Activated naive CD4-positive, alpha-beta T cell treated with anti-CD3 and anti-CD28 coated beads for 36 hours (primary cell): Measurements from ENCODE around the gene ARHGDIB. TPM values are rescaled to one million over a fixed set of nuclear protein-coding genes. Genes with fewer than 3 reads are reported as not detected.

ENCODE experiments used
- CTCF ChIA-PET: fragments of 350-600 bp; sonication (Branson Sonifier 250); formaldehyde crosslinking; loops from one replicate; lab custom pipeline; 2021; ENCODE audit warnings: antibody characterized with exemption; lab: Charles Lee
- DNase-seq: peaks from one replicate; pipeline ENCODE4 v3.0.0-alpha.2; 2020
- H3K27ac Mint-ChIP-seq: one replicate; pipeline ENCODE4 v1.8.0; 2021; ENCODE audit warnings: mild to moderate bottlenecking, mixed read lengths
- H3K27me3 Mint-ChIP-seq: one replicate; pipeline ENCODE4 v1.8.0; 2021; ENCODE audit warnings: low read depth, mixed read lengths
- H3K36me3 Mint-ChIP-seq: one replicate; pipeline ENCODE4 v1.8.0; 2021; ENCODE audit warnings: low read depth, mixed read lengths
- H3K4me1 Mint-ChIP-seq: one replicate; pipeline ENCODE4 v1.8.0; 2021; ENCODE audit warnings: low read depth, mixed read lengths
- H3K4me3 Mint-ChIP-seq: one replicate; pipeline ENCODE4 v1.8.0; 2021; ENCODE audit warnings: mild to moderate bottlenecking, moderate library complexity, mixed read lengths
- H3K9me3 Mint-ChIP-seq: one replicate; pipeline ENCODE4 v1.8.0; 2021; ENCODE audit warnings: mixed read lengths
- intact Hi-C: fragments of 100-400 bp; cut with micrococcal nuclease; formaldehyde crosslinking; loops from one replicate; pipeline ENCODE4 v1.15.1; 2023
- total RNA-seq, 2 experiments: library from RNA; stranded (reverse); gene quantifications; one replicate each; pipeline ENCODE4 v1.2.3, GENCODE V29; 2021

Gene ARHGDIB
- total RNA-seq, 2 experiments from 2014 or later, result 663 to 730 TPM

DNA sequence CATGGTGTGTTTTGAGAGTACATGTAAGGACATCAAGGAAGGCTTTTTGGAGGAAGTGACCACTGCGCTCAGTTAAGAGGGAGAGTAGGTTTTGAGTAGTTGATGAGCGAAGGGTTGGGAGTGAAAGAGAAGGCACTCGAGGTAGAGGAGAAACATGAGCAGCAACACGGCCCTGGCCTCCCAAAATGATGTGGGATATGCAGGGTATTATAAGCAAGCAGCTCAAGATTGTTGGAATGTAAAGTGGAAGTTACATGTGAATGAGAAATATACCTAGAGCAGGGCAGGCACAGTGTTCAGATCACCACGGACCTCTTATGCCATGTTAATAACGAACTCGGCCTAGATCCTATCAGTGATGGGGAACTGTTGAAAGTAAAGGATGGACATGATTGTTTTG, 2.1 kb upstream of the ARHGDIB start:
- intact Hi-C loops, result loop anchor here (5.0 kb wide), 1 partner anchor 1766 kb away; the partner anchor contains the start of gene EMP1
- H3K36me3 Mint-ChIP-seq, result peaks cover 23% of the 10 kb centered on the region
- peaks cover 46% of the 10 kb centered on the region for H3K4me1 Mint-ChIP-seq
- CTCF ChIA-PET, result interaction anchor here (0.7 kb wide), 1 partner anchor 37 kb away, joined by 3 read pairs; no protein-coding TSS in a partner anchor
- peak overlapping the region; percentile 100 for H3K27ac Mint-ChIP-seq
- H3K4me3 Mint-ChIP-seq, result peak overlapping the region; percentile 19
- DNase-seq, result no peak
- H3K9me3 Mint-ChIP-seq, result no peaks in the 10 kb centered on the region
- no peaks in the 10 kb centered on the region for H3K27me3 Mint-ChIP-seq

DNA sequence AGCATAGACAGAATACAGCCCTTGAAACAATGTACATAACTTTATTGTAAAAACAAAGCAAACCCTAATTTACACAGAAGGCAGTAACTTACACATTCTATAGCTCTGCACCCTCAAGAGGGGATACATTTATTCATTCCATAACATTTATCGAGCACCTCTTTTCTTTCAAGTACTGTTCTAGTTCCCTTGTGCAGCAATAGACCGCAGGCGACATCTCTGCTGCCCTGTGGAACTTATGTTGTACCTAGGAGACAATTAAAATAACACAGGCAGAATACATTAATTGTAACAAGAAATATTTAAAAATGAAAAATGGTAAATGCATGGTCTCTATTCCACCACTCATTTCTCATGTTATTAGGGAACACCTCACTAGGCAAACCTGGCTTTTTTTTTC, 1.4 kb upstream of the ARHGDIB start:
- peak overlapping the region; percentile 65 for H3K4me3 Mint-ChIP-seq
- H3K27ac Mint-ChIP-seq, result peak overlapping the region; percentile 100
- peaks cover 30% of the 10 kb centered on the region for H3K36me3 Mint-ChIP-seq
- no peak for DNase-seq
- H3K4me1 Mint-ChIP-seq, result peaks cover 45% of the 10 kb centered on the region
- CTCF ChIA-PET, result interaction anchor here (0.6 to 0.7 kb wide), 2 partner anchors 32 to 36 kb away, joined by 3 read pairs; no protein-coding TSS in a partner anchor
- no peaks in the 10 kb centered on the region for H3K9me3 Mint-ChIP-seq
- H3K27me3 Mint-ChIP-seq, result no peaks in the 10 kb centered on the region
- intact Hi-C loops, result loop anchor here (5.0 kb wide), 1 partner anchor 1765 kb away; the partner anchor contains the start of gene EMP1

DNA sequence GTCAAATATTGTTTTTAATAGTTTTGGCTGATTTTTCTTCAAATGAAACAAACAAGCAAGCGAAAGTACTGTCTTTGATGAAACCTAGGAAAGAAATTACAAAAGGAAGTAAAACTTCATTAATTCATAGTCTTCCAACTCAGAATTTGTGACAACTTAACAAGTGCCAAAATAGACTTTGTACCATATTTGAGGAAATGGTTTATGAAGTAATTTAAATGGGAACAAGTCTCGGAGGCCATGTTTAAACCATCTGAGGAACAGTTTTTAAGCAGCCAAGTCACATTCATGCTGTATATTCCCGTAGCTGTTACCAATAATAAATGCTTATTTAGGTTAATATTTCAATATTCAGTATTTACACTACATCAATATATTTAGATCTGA, 745 bp upstream of the ARHGDIB start:
- H3K36me3 Mint-ChIP-seq, result peaks cover 34% of the 10 kb centered on the region
- CTCF ChIA-PET, result interaction anchor here (1.0 to 1.3 kb wide), 3 partner anchors 10 to 191 kb away, joined by 3 to 4 read pairs (median 4); partner anchors contain the start of gene PDE6H
- intact Hi-C loops, result loop anchor here (5.0 kb wide), 1 partner anchor 1765 kb away; the partner anchor contains the start of gene EMP1
- peak overlapping the region; percentile 98 for H3K4me3 Mint-ChIP-seq
- peaks cover 40% of the 10 kb centered on the region for H3K4me1 Mint-ChIP-seq
- DNase-seq, result no peak
- peak overlapping the region; percentile 100 for H3K27ac Mint-ChIP-seq
- no peaks in the 10 kb centered on the region for H3K27me3 Mint-ChIP-seq
- no peaks in the 10 kb centered on the region for H3K9me3 Mint-ChIP-seq

DNA sequence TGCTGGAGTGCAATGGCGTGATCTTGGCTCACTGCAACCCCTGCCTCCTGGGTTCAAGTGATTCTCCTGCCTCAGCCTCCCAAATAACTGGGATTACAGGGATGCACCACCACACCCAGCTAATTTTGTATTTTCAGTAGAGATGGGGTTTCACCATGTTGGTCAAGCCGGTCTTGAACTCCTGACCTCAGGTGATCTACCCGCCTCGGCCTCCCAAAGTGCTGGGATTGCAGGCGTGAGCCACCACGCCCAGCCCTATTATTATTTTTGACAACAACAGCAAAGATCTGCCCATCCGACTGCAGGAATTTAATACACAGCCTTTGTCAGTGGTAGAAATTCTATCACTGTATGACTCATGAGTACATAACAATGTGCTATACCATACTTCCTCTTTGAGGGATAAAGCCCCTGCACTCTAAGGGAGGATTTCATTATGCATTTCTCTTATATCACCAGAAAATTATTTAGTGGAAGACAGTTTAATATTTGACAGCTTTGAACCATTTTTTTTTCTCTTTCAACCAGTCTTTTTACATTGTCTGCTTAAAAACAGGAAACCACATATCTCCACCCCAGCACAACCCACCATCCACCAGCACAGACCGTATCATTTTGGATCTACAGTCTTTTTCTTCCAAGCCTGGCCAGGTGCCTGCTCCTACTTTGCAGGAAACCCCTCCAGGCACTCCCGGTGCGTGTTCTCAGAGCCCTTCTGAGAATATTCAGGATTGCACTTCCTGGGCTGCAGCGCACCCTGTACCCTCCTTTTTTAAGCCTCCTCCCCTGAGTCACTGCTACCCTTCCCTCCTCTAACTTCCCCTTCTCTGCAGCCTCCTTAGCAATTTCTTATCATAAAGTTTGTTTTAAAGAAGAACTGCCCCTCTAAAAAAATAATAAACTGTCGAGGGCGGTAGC, 594 bp downstream of the ARHGDIB start:
- Mint-ChIP-seq H3K27me3 (no peaks in the 10 kb centered on the region), H3K27ac (peak overlapping the region; percentile 100), H3K4me3 (peak overlapping the region; percentile 98), H3K9me3 (no peaks in the 10 kb centered on the region), H3K4me1 (peaks cover 43% of the 10 kb centered on the region), H3K36me3 (peaks cover 35% of the 10 kb centered on the region)
- intact Hi-C loops, result loop anchor here (1.0 to 5.0 kb wide), 11 partner anchors 9 to 1764 kb away; partner anchors contain the start of genes C12orf60, EMP1 and WBP11
- CTCF ChIA-PET, result interaction anchor here (0.7 to 1.5 kb wide), 4 partner anchors 9 to 190 kb away, joined by 3 to 4 read pairs (median 4); a partner anchor contains a TSS
- DNase-seq, result peak; percentile 39

DNA sequence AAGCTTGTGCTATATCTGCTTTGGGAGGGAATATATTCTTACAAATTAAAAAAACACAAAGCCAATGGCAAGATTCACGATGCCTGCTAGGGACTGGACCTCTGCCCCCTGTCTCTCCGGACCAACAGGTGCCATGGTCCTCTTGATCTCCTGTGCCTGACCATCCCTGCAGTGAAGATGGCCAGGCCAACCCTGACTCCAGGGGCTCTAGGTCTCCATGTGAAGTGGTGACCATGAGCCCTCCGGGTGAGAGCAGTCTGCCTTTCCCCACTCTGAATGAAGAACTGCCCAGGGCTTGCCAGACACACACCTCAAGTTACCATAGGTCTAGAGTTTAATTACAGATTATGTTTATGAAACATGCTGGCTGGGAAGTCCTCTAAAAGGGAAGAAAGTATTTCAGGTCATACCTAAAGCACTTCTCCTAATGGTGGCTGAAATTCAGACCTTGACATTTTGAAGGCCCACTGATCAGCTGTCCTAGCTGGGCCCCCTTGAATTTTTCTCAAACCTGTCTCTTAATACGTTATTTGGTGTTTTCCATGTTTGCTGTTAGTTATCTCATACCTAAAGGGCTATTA, 1.4 kb downstream of the ARHGDIB start:
- intact Hi-C loops, result loop anchor here (2.0 to 10.0 kb wide), 3 partner anchors 603 to 1763 kb away; partner anchors contain the start of genes EMP1 and STRAP
- no peak for DNase-seq
- Mint-ChIP-seq H3K4me3 (peak overlapping the region; percentile 98), H3K36me3 (peaks cover 36% of the 10 kb centered on the region), H3K4me1 (peaks cover 35% of the 10 kb centered on the region), H3K27me3 (no peaks in the 10 kb centered on the region), H3K27ac (peak overlapping the region; percentile 100), H3K9me3 (no peaks in the 10 kb centered on the region)
- CTCF ChIA-PET, result interaction anchor here (1.0 to 1.5 kb wide), 2 partner anchors 10 to 114 kb away, joined by 3 to 4 read pairs; no protein-coding TSS in a partner anchor

DNA sequence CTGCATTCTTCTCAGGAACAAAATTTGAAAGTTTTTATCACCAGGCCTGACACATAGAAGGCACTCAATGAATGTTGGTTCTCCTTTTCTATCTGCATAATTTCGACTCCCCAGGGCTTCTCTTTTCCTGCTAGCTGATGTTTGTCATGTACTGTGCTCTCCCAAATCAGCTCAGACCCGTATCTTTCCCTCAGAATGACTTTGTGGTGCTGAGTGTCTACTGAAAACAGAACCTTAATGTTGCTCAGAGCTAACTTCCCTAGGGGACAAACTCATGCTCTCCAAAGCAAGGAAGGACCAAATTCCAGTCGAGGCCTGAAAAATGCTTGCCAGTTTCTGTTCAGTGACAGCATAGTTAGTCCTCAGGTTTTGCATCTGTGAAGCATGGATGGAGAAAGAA, 1.9 kb downstream of the ARHGDIB start:
- Mint-ChIP-seq H3K4me1 (peaks cover 34% of the 10 kb centered on the region), H3K4me3 (peak overlapping the region; percentile 98), H3K27me3 (no peaks in the 10 kb centered on the region), H3K36me3 (peaks cover 39% of the 10 kb centered on the region), H3K27ac (peak overlapping the region; percentile 100), H3K9me3 (no peaks in the 10 kb centered on the region)
- no peak for DNase-seq
- CTCF ChIA-PET, result interaction anchor here (1.0 to 1.5 kb wide), 2 partner anchors 9 to 114 kb away, joined by 3 to 4 read pairs; no protein-coding TSS in a partner anchor
- intact Hi-C loops, result loop anchor here (2.0 to 10.0 kb wide), 2 partner anchors 603 to 925 kb away; partner anchors contain the start of gene STRAP

DNA sequence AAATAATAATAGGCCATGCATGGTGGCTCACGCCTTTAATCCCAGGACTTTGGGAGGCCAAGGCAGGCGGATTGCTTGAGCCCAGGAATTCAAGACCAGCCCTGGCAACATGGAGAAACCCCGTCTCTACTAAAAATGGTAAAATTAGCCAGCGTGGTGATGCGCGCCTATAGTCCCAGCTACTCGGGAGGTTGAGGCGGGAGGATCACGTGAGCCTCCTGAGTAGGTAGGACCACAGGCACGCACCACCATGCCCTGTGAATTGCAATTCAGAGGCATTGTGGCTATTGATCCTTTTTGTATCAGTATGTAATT, 2.3 kb downstream of the ARHGDIB start:
- intact Hi-C loops, result loop anchor here (2.0 to 10.0 kb wide), 2 partner anchors 604 to 926 kb away; partner anchors contain the start of gene STRAP
- CTCF ChIA-PET, result interaction anchor here (1.0 to 1.5 kb wide), 2 partner anchors 9 to 113 kb away, joined by 3 to 4 read pairs; no protein-coding TSS in a partner anchor
- Mint-ChIP-seq H3K27me3 (no peaks in the 10 kb centered on the region), H3K36me3 (peaks cover 40% of the 10 kb centered on the region), H3K9me3 (no peaks in the 10 kb centered on the region), H3K27ac (peak overlapping the region; percentile 100), H3K4me3 (peak overlapping the region; percentile 98), H3K4me1 (peaks cover 34% of the 10 kb centered on the region)
- DNase-seq, result peak; percentile 49

DNA sequence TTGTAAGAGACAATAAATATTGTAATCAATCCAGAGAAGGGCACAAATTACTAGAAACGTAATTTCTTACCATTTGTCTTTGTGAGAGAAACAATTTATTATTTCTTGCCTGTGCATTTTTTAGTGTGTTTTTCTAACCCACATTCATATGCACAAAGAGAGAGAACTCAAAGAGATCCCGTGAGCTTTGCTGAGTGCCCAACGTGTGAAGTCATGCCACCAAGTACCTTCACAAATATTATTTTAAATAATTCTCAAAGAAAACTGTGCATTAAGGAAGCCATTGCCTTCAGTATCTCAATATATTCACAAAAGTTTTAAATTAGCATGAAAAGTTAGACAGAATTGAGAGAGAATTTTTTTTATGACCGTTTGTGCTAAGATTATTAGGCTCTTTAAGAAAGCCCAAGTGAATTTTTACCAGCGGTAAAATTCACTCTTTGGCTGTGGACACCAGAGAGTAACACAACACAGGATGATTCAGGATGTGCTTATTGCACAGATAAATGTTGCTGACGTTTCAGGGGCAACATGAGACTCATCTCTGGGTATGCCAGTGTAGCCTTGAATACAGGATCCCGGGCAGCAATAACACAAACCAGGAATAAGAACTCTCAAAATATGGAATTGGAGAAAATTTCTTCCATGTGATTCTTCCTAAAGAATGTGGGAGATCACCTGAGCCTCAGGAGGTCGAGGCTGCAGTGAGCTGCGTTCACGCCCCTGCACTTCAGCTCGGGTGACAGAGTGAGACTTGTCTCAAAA, 2.9 kb downstream of the ARHGDIB start:
- CTCF ChIA-PET, result interaction anchor here (0.7 to 1.0 kb wide), 2 partner anchors 14 to 37 kb away, joined by 3 to 4 read pairs; no protein-coding TSS in a partner anchor
- Mint-ChIP-seq H3K9me3 (no peaks in the 10 kb centered on the region), H3K36me3 (peaks cover 44% of the 10 kb centered on the region), H3K4me3 (peak overlapping the region; percentile 98), H3K27ac (peak overlapping the region; percentile 100), H3K4me1 (peaks cover 34% of the 10 kb centered on the region), H3K27me3 (no peaks in the 10 kb centered on the region)
- intact Hi-C loops, result loop anchor here (2.0 to 10.0 kb wide), 2 partner anchors 604 to 926 kb away; partner anchors contain the start of gene STRAP
- no peak for DNase-seq

DNA sequence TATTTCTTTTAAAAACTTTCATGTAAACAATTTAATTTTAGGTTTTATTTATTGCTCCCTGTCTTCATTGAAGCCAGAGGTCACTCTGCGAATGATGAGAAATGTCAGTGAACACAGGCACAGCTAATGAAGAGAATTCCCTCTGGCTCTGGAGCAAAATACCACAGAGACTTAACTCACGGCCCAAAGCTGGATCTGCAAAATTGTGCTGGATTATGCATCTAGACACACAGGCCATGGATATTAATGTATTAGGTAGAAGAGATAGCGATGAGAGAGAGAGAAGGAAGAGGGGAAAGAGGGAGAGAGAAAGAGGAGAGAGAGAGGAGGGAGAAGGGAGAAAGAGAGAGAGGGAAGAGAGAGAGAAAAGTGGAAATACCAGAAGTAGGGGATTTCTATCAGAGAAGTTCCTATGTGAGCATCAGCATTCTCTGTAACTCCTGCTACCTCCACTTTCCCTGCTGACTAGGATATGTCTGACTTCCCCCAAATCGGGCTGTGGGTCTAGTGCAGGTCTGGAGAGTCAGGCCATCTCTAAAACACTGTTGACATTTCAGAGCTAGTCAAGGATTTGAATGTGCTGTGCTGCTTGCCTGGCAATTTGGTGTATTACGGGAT, 3.7 kb downstream of the ARHGDIB start:
- Mint-ChIP-seq H3K4me1 (peaks cover 35% of the 10 kb centered on the region), H3K27ac (peak overlapping the region; percentile 100), H3K4me3 (peak overlapping the region; percentile 98), H3K9me3 (no peaks in the 10 kb centered on the region), H3K27me3 (no peaks in the 10 kb centered on the region), H3K36me3 (peaks cover 48% of the 10 kb centered on the region)
- CTCF ChIA-PET, result interaction anchor here (0.7 to 1.0 kb wide), 4 partner anchors 13 to 187 kb away, joined by 3 to 4 read pairs (median 3); a partner anchor contains a TSS
- intact Hi-C loops, result loop anchor here (2.0 to 10.0 kb wide), 4 partner anchors 563 to 927 kb away; partner anchors contain the start of gene STRAP
- DNase-seq, result no peak

DNA sequence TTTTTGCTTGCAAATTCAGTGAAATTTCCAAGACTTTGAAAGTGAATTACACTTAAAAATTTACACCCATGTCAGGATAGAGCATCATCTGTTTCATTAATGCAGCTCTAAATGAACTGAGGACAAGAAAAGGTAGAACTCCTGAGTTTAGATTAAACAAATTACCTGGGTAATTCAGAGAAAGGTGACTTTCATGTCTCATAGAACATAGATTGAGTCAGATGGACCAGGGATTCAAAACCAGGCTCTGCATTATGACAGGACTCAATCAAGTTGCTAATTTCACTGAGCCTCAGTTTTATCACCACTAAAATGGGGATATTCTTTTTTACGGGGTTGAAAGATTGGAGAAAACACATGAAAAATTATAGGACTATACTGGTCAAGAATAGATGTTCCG, 4.5 kb downstream of the ARHGDIB start:
- Mint-ChIP-seq H3K27me3 (no peaks in the 10 kb centered on the region), H3K4me3 (peak overlapping the region; percentile 98), H3K4me1 (peaks cover 43% of the 10 kb centered on the region), H3K36me3 (peaks cover 48% of the 10 kb centered on the region), H3K9me3 (no peaks in the 10 kb centered on the region), H3K27ac (peak overlapping the region; percentile 100)
- CTCF ChIA-PET, result interaction anchor here (0.9 to 1.8 kb wide), 4 partner anchors 9 to 186 kb away, joined by 3 to 4 read pairs (median 3); a partner anchor contains a TSS
- intact Hi-C loops, result loop anchor here (2.0 to 10.0 kb wide), 3 partner anchors 562 to 928 kb away; partner anchors contain the start of gene STRAP
- no peak for DNase-seq
